PC-9 (cell line): ENCODE measurements around the gene PARP12. TPM values are rescaled to one million over a fixed set of nuclear protein-coding genes. Genes with fewer than 3 reads are reported as not detected.

Source experiments
- BruUV-seq: library from RNA; stranded (reverse); fragments of 400-500 nt; replicated peaks from 2 replicates; lab custom pipeline; 2021; lab: Mats Ljungman, UMichigan
- CTCF ChIA-PET: fragments of 300-600 bp; sonication (Branson Sonifier 250); formaldehyde crosslinking; loops from one replicate; lab custom pipeline; 2022; ENCODE audit warnings: antibody characterized with exemption; lab: Charles Lee
- POLR2A ChIA-PET: fragments of 300-600 bp; sonication (Branson Sonifier 250); formaldehyde crosslinking; loops from one replicate; lab custom pipeline; 2022; ENCODE audit warnings: antibody characterized with exemption; ENCODE audit not compliant: unreplicated experiment; lab: Charles Lee
- DNase-seq, 2 experiments: peaks; one replicate each; pipeline versions ENCODE4 v3.0.0 to v3.0.0-alpha.2; 2015 to 2022; ENCODE audit warnings: mixed read lengths in 1 of 2
- H2AFZ ChIP-seq: fragments of 200-600 bp; sonication (generic); 2 replicates; pipeline ENCODE4 v1.8.1; 2017; ENCODE audit warnings: antibody characterized with exemption
- H3F3A ChIP-seq: fragments of 200-600 bp; sonication (generic); 2 replicates; pipeline ENCODE4 v1.8.1; 2017; ENCODE audit warnings: antibody characterized with exemption, mild to moderate bottlenecking, low read depth; ENCODE audit not compliant: insufficient read depth
- H3K27ac ChIP-seq: fragments of 200-600 bp; sonication (generic); 2 replicates; pipeline ENCODE4 v1.6.1; 2016; ENCODE audit warnings: mixed run types
- H3K27me3 ChIP-seq: fragments of 200-600 bp; sonication (generic); 2 replicates; pipeline ENCODE4 v1.6.1; 2016; ENCODE audit warnings: low read depth, mixed run types; ENCODE audit not compliant: insufficient read depth
- H3K36me3 ChIP-seq: fragments of 200-600 bp; sonication (generic); 2 replicates; pipeline ENCODE4 v1.6.1; 2016; ENCODE audit warnings: low read depth, mixed run types
- H3K4me1 ChIP-seq: fragments of 200-600 bp; sonication (generic); replicated peaks from 2 replicates; pipeline ENCODE4 v1.6.1; 2016; ENCODE audit warnings: mixed run types; ENCODE audit not compliant: insufficient read depth
- H3K4me2 ChIP-seq: fragments of 200-600 bp; sonication (generic); 2 replicates; pipeline ENCODE4 v1.6.1; 2017; ENCODE audit warnings: mixed run types
- H3K4me3 ChIP-seq: fragments of 200-600 bp; sonication (generic); 2 replicates; pipeline ENCODE4 v1.6.1; 2016; ENCODE audit warnings: mixed run types
- H3K79me2 ChIP-seq: fragments of 200-600 bp; sonication (generic); 2 replicates; pipeline ENCODE4 v1.6.1; 2017; ENCODE audit warnings: low read depth, mixed run types
- H3K9me2 ChIP-seq: fragments of 200-600 bp; sonication (generic); 2 replicates; pipeline ENCODE4 v1.8.1; 2017; ENCODE audit warnings: mild to moderate bottlenecking; ENCODE audit not compliant: insufficient read depth
- H3K9me3 ChIP-seq: fragments of 200-600 bp; sonication (generic); 2 replicates; pipeline ENCODE4 v1.8.1; 2016; ENCODE audit warnings: low read depth; ENCODE audit not compliant: insufficient read depth
- H4K20me1 ChIP-seq: fragments of 200-600 bp; sonication (generic); 2 replicates; pipeline ENCODE4 v1.8.1; 2017; ENCODE audit not compliant: insufficient read depth
- CTCF ChIP-seq: fragments of 200-600 bp; sonication (generic); conservative IDR thresholded peaks from 2 replicates; pipeline ENCODE4 v1.6.1; 2017; ENCODE audit warnings: mixed run types, antibody characterized with exemption, mild to moderate bottlenecking, moderate library complexity
- EZH2 ChIP-seq: fragments of 200-600 bp; sonication (generic); IDR thresholded peaks from 2 replicates; pipeline ENCODE4 v1.8.0; 2017; ENCODE audit warnings: antibody characterized with exemption, low read depth
- intact Hi-C: fragments of 100-400 bp; cut with micrococcal nuclease; formaldehyde crosslinking; loops from one replicate; pipeline ENCODE4 v1.10.0; 2022; ENCODE audit not compliant: unreplicated experiment
- total RNA-seq: library from RNA; stranded (reverse); gene quantifications from 2 replicates; pipeline ENCODE4 v1.2.3, GENCODE V29; 2021

PARP12 gene
- total RNA-seq, 1 experiment from 2014 or later = 32.4 TPM

DNA sequence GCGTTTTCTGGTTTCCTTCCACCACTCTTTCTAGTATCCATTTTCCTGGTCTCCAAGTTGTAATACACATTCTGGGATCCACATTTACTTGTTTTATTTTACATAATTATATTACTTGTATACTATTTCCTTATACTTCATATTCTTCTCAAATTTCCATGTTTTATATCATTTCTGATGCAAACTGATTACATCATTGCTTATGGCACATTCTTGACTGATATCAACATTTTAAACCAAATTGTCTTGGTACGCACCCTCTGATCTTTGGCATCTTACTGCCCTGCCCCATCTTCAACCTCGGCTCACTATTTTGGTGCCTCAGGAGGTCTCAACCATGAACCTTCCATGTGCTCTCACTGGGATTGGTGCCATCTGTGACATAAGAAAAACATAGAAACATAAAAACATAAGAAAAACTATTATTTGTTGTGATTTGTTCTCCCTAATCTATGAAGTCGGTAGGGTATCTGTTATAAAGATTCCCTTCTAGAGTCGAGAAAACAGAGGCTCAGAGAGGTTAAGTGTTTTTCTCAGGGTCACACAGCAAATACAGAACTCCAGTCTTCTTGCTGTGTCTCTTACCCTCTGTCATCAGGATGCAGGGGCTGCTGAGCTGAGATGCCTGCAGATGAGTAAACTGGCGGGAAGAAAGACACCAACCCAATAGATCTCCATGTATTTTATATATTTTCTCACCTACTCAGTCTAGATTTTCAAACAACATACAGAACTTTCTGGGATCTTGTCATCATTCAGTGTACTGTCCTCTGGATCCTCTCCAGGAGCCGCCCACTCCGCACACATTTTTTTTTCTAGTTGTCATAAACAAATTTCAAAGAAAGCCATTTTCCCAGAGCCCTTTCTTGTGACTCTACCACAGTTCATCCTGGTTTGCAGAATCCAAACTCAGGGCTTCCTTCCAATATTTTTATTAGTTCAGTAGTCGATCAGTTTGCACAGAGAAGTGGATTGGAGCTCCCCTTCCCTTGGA lies 79.5 kb downstream of the PARP12 start:
- Histone ChIP-seq H3K4me3 (no peak overlapping the region), H3K79me2 (no peaks in the 10 kb centered on the region), H3K9me3 (no peaks in the 10 kb centered on the region), H4K20me1 (no peaks in the 10 kb centered on the region), H3K36me3 (no peaks in the 10 kb centered on the region), H3F3A (no peaks in the 10 kb centered on the region), H3K27me3 (no peaks in the 10 kb centered on the region), H3K4me1 (no peaks in the 10 kb centered on the region), H3K9me2 (no peaks in the 10 kb centered on the region; the same call in 1 of the 2 replicates), H3K27ac (no peak overlapping the region), H3K4me2 (no peak overlapping the region), H2AFZ (no peak overlapping the region)
- ChIA-PET CTCF (no interaction called here), POLR2A (interaction anchor here (0.6 kb wide), 1 partner anchor 607 kb away, joined by 3 read pairs; no protein-coding TSS in a partner anchor)
- no peak for DNase-seq
- TF ChIP-seq EZH2 (no peak), CTCF (no peak)
- BruUV-seq = no TSS peak
- intact Hi-C loops = no loop called here

GRCh38 chr7:139981511-139981895 lies 81.2 kb downstream of the PARP12 start:
- no peak overlapping the region for H3K27ac ChIP-seq
- H3K4me2 ChIP-seq = no peak overlapping the region
- H3K27me3 ChIP-seq = no peaks in the 10 kb centered on the region
- intact Hi-C loops = no loop called here
- no peaks in the 10 kb centered on the region; the same call in 1 of the 2 replicates for H3K9me2 ChIP-seq
- CTCF ChIA-PET = no interaction called here
- no peaks in the 10 kb centered on the region for H4K20me1 ChIP-seq
- no peaks in the 10 kb centered on the region for H3F3A ChIP-seq
- H3K79me2 ChIP-seq = no peaks in the 10 kb centered on the region
- no peaks in the 10 kb centered on the region for H3K36me3 ChIP-seq
- no peak overlapping the region for H3K4me3 ChIP-seq
- no peak for DNase-seq
- TF ChIP-seq EZH2 = no peak
- TF ChIP-seq CTCF = no peak
- BruUV-seq = no TSS peak
- no peak overlapping the region for H2AFZ ChIP-seq
- H3K4me1 ChIP-seq = no peaks in the 10 kb centered on the region
- H3K9me3 ChIP-seq = no peaks in the 10 kb centered on the region
- POLR2A ChIA-PET = no interaction called here

DNA sequence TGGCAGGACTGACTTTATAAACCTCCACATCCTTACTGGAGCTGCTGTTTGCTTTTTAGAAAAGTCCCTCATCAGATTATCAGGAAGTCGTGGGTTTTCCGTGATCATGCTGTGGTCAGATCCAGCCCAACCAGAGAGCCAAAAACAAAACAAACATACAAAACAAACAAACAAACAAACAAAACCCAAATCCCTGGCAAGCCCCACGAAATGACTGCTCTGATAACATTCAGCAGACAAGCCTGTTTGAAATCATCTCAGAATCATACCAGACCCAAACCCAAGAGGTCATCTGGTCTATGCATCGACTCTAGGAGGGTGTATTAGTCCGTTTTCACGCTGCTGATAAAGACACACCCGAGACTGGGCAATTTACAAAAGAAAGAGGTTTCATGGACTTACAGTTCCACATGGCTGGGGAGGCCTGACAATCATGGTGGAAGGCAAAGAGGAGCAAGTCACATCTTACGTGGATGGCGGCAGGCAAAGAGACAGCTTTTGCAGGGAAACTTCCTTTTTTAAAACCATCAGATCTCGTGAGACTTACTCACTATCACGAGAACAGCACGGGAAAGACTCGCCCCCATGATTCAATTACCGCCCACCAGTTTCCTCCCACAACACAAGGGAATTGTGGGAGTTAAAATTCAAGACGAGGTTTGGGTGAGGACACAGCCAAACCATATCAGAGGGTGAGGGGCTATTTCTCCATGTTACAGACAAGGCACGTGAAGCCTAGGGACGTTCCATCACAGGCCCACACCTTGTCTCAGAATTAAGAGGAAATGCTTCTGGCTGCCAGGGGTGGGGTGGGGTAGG lies 85.7 kb downstream of the PARP12 start:
- H3K27me3 ChIP-seq = 0 out of 2 replicates have a peak, but pooled peaks cover 4% of the 10 kb centered on the region
- ChIA-PET POLR2A (no interaction called here), CTCF (no interaction called here)
- no peaks in the 10 kb centered on the region for H3K9me2 ChIP-seq
- H4K20me1 ChIP-seq = no peaks in the 10 kb centered on the region
- H3K4me1 ChIP-seq = no peaks in the 10 kb centered on the region
- H2AFZ ChIP-seq = no peak overlapping the region
- no TSS peak for BruUV-seq
- intact Hi-C loops = no loop called here
- no peak overlapping the region for H3K4me2 ChIP-seq
- no peak for TF ChIP-seq EZH2
- TF ChIP-seq CTCF = no peak
- H3K79me2 ChIP-seq = no peaks in the 10 kb centered on the region
- no peaks in the 10 kb centered on the region for H3F3A ChIP-seq
- no peak for DNase-seq
- H3K9me3 ChIP-seq = no peaks in the 10 kb centered on the region
- H3K27ac ChIP-seq = no peak overlapping the region
- H3K4me3 ChIP-seq = no peak overlapping the region
- H3K36me3 ChIP-seq = no peaks in the 10 kb centered on the region
